Daoy (cell line): ENCODE measurements around the gene IRF9. TPM values are rescaled to one million over a fixed set of nuclear protein-coding genes. Genes with fewer than 3 reads are reported as not detected.
A peak's percentile ranks its signal among the peaks of the same experiment; 100 is the strongest.

ENCODE experiments used
- DNase-seq: peaks from one replicate; pipeline ENCODE4 v3.0.0-alpha.2; 2015; ENCODE audit warnings: low read depth
- total RNA-seq: library from RNA; depleted of rRNA; stranded (reverse); fragments of >200 nt; shearing (Covaris generic); gene quantifications from 2 replicates; pipeline ENCODE4 v1.2.3, GENCODE V29; 2014

IRF9 gene
- total RNA-seq, 1 experiment from 2014 or later = 7.9 TPM

GRCh38 chr14:24177041-24177825, 16.2 kb downstream of the IRF9 start:
- DNase-seq = no peak

- DNase-seq = no peak
Observed at GRCh38 chr14:24177891-24178290, 16.8 kb downstream of the IRF9 start.

GRCh38 chr14:24178399-24179178, 17.5 kb downstream of the IRF9 start:
- no peak for DNase-seq

- no peak for DNase-seq
Observed at GRCh38 chr14:24179294-24179960, 18.4 kb downstream of the IRF9 start.

- DNase-seq = no peak
Observed at GRCh38 chr14:24179961-24180796, 19.1 kb downstream of the IRF9 start.

GRCh38 chr14:24181371-24182077, 20.5 kb downstream of the IRF9 start:
- DNase-seq = no peak

- no peak for DNase-seq
Observed at GRCh38 chr14:24182110-24182882, 21.2 kb downstream of the IRF9 start.

GRCh38 chr14:24183014-24183481, 22.0 kb downstream of the IRF9 start:
- DNase-seq = no peak

- DNase-seq = no peak
Observed at GRCh38 chr14:24184104-24184970, 23.3 kb downstream of the IRF9 start.

- DNase-seq = no peak
Observed at GRCh38 chr14:24185026-24185425, 24.0 kb downstream of the IRF9 start.

- no peak for DNase-seq
Observed at GRCh38 chr14:24185741-24186140, 24.7 kb downstream of the IRF9 start.

- no peak for DNase-seq
Observed at GRCh38 chr14:24186831-24187538, 25.9 kb downstream of the IRF9 start.

GRCh38 chr14:24187539-24187915, 26.5 kb downstream of the IRF9 start:
- no peak for DNase-seq

GRCh38 chr14:24188251-24189058, 27.4 kb downstream of the IRF9 start, which contains the start of gene IPO4:
Gene IPO4 (minus strand): TSS chr14:24188816. CDS start chr14:24188787, 29 bp downstream.
- peak; percentile 99 for DNase-seq

- no peak for DNase-seq
Observed at GRCh38 chr14:24189059-24189375, 28.0 kb downstream of the IRF9 start.

- no peak for DNase-seq
Observed at GRCh38 chr14:24189460-24189859, 28.4 kb downstream of the IRF9 start.

- DNase-seq = no peak
Observed at GRCh38 chr14:24190416-24190815, 29.4 kb downstream of the IRF9 start.

- DNase-seq = no peak
Observed at GRCh38 chr14:24192933-24193332, 31.9 kb downstream of the IRF9 start.
